IgD-negative memory B cell (primary cell): ENCODE results near the gene SIN3A. TPM values are rescaled to one million over a fixed set of nuclear protein-coding genes. Genes with fewer than 3 reads are reported as not detected.
"Not testable (repeated sequence)": the region's sequence is repeated elsewhere in the genome, so short reads cannot be mapped to it uniquely, and the experiment has no call there.

Source experiments
- H3K27ac Mint-ChIP-seq, 3 donors: one replicate each; pipeline ENCODE4 v1.8.0; 2020 to 2022; ENCODE audit warnings: mild to moderate bottlenecking in 3 of 3, mixed read lengths in 3 of 3, moderate library complexity in 1 of 3
- H3K27me3 Mint-ChIP-seq: one replicate; pipeline ENCODE4 v1.8.0; 2021; ENCODE audit warnings: mixed read lengths
- H3K36me3 Mint-ChIP-seq: one replicate; pipeline ENCODE4 v1.8.0; 2020; ENCODE audit warnings: mild to moderate bottlenecking, mixed read lengths
- H3K4me1 Mint-ChIP-seq, 3 donors: one replicate each; pipeline ENCODE4 v1.8.0; 2020 to 2022; ENCODE audit warnings: mixed read lengths in 3 of 3, mild to moderate bottlenecking in 1 of 3
- H3K4me3 Mint-ChIP-seq, 4 donors: one replicate each; pipeline ENCODE4 v1.8.0; 2020 to 2022; ENCODE audit warnings: mild to moderate bottlenecking in 4 of 4, mixed read lengths in 4 of 4, moderate library complexity in 3 of 4
- H3K9me3 Mint-ChIP-seq, 3 donors: one replicate each; pipeline ENCODE4 v1.8.0; 2020 to 2021; ENCODE audit warnings: mixed read lengths in 3 of 3, mild to moderate bottlenecking in 1 of 3
- polyA plus RNA-seq: library from polyadenylated mRNA; unstranded; fragments of 300-500 nt; fragmentation: Illumina TruSeq; gene quantifications from one replicate; pipeline ENCODE4 v1.2.3, GENCODE V29; 2021

SIN3A gene
- polyA plus RNA-seq, 1 donor from 2014 or later, result 15.9 TPM

- Mint-ChIP-seq H3K4me3 (peak overlapping the region in 3 of 4 donors; percentile 53 to 81 (median 65)), H3K27ac (peak overlapping the region; percentile 97 to 99 (median 97)), H3K4me1 (peaks cover 17 to 25% (median 22%) of the 10 kb centered on the region in 3 donors)
- H3K36me3 Mint-ChIP-seq, H3K27me3 Mint-ChIP-seq, H3K9me3 Mint-ChIP-seq: not testable (repeated sequence)
Measured at GRCh38 chr15:75349351-75349669, 102.2 kb downstream of the SIN3A start.

- peaks cover 17 to 25% (median 22%) of the 10 kb centered on the region in 3 donors for H3K4me1 Mint-ChIP-seq
- peaks cover 0 to 10% (median 0%) of the 10 kb centered on the region in 3 donors for H3K9me3 Mint-ChIP-seq
- peak overlapping the region; percentile 72 to 88 (median 82) for H3K4me3 Mint-ChIP-seq
- H3K36me3 Mint-ChIP-seq, result peaks cover 4% of the 10 kb centered on the region
- H3K27me3 Mint-ChIP-seq, result no peaks in the 10 kb centered on the region
- peak overlapping the region; percentile 97 to 99 (median 97) for H3K27ac Mint-ChIP-seq
Measured at GRCh38 chr15:75348562-75349350, 102.7 kb downstream of the SIN3A start.

GRCh38 chr15:75348034-75348561, 103.4 kb downstream of the SIN3A start:
- Mint-ChIP-seq H3K4me3 (peak overlapping the region; percentile 81 to 94 (median 88)), H3K9me3 (peaks cover 0 to 10% (median 0%) of the 10 kb centered on the region in 3 donors), H3K36me3 (peaks cover 4% of the 10 kb centered on the region), H3K27ac (peak overlapping the region; percentile 98 to 99 (median 98)), H3K4me1 (peaks cover 17 to 25% (median 22%) of the 10 kb centered on the region in 3 donors), H3K27me3 (no peaks in the 10 kb centered on the region)

- Mint-ChIP-seq H3K9me3 (peaks cover 0 to 10% (median 0%) of the 10 kb centered on the region in 3 donors), H3K27ac (peak overlapping the region; percentile 98 to 99 (median 98)), H3K36me3 (peaks cover 4% of the 10 kb centered on the region), H3K4me3 (peak overlapping the region; percentile 87 to 94 (median 90)), H3K27me3 (no peaks in the 10 kb centered on the region), H3K4me1 (peaks cover 17 to 25% (median 20%) of the 10 kb centered on the region in 3 donors)
Measured at GRCh38 chr15:75347222-75348033, 104.1 kb downstream of the SIN3A start.

GRCh38 chr15:75346796-75347221, 104.7 kb downstream of the SIN3A start, which contains the start of gene NEIL1:
TSS of gene NEIL1 (plus strand) at chr15:75347039. CDS start at chr15:75348906, 1,867 bp downstream.
- Mint-ChIP-seq H3K36me3 (peaks cover 4% of the 10 kb centered on the region), H3K9me3 (peaks cover 0 to 10% (median 0%) of the 10 kb centered on the region in 3 donors), H3K4me3 (peak within 1 kb of the TSS; percentile 87 to 94 (median 90)), H3K4me1 (peaks cover 17 to 25% (median 20%) of the 10 kb centered on the region in 3 donors), H3K27ac (peak within 1 kb of the TSS; percentile 98 to 99 (median 98)), H3K27me3 (no peaks in the 10 kb centered on the region)

GRCh38 chr15:75343953-75344352, 107.5 kb downstream of the SIN3A start:
- H3K9me3 Mint-ChIP-seq, H3K27me3 Mint-ChIP-seq, H3K36me3 Mint-ChIP-seq, H3K4me3 Mint-ChIP-seq: not testable (repeated sequence)
- Mint-ChIP-seq H3K4me1 (peaks cover 7 to 14% (median 7%) of the 10 kb centered on the region in 3 donors), H3K27ac (peak overlapping the region in 1 of 3 donors; percentile 18)

GRCh38 chr15:75342221-75342620, 109.3 kb downstream of the SIN3A start:
- Mint-ChIP-seq H3K4me1 (peaks cover 6 to 12% (median 7%) of the 10 kb centered on the region in 3 donors), H3K36me3 (peaks cover 3% of the 10 kb centered on the region), H3K27ac (no peak overlapping the region)

GRCh38 chr15:75339531-75340240, 111.8 kb downstream of the SIN3A start:
- Mint-ChIP-seq H3K4me1 (peaks cover 8 to 13% (median 11%) of the 10 kb centered on the region in 3 donors), H3K36me3 (peaks cover 3% of the 10 kb centered on the region), H3K9me3 (no peaks in the 10 kb centered on the region), H3K27me3 (no peaks in the 10 kb centered on the region), H3K4me3 (peak overlapping the region in 1 of 4 donors; percentile 23), H3K27ac (no peak overlapping the region)

More at GRCh38 chr15:75342221-75342620, 109.3 kb downstream of the SIN3A start:
- no peaks in the 10 kb centered on the region for H3K9me3 Mint-ChIP-seq
- H3K27me3 Mint-ChIP-seq, result no peaks in the 10 kb centered on the region
- no peak overlapping the region for H3K4me3 Mint-ChIP-seq

- Mint-ChIP-seq H3K27ac (peak overlapping the region in 2 of 3 donors; percentile 25 to 31), H3K9me3 (no peaks in the 10 kb centered on the region), H3K36me3 (peaks cover 3% of the 10 kb centered on the region), H3K27me3 (no peaks in the 10 kb centered on the region), H3K4me1 (peaks cover 8 to 13% (median 11%) of the 10 kb centered on the region in 3 donors), H3K4me3 (peak overlapping the region in 1 of 4 donors; percentile 48)
Measured at GRCh38 chr15:75338661-75339240, 112.7 kb downstream of the SIN3A start.

- Mint-ChIP-seq H3K36me3 (peaks cover 3% of the 10 kb centered on the region), H3K27me3 (no peaks in the 10 kb centered on the region), H3K27ac (peak within 1 kb of the TSS; percentile 61 to 96 (median 93)), H3K4me1 (peaks cover 8 to 13% (median 11%) of the 10 kb centered on the region in 3 donors), H3K9me3 (no peaks in the 10 kb centered on the region), H3K4me3 (peak within 1 kb of the TSS; percentile 93 to 96 (median 96))
Measured at GRCh38 chr15:75335705-75336355, 115.7 kb downstream of the SIN3A start, which contains the start of gene COMMD4. TSS of gene COMMD4 (plus strand) at chr15:75336063. CDS start at chr15:75336090, 27 bp downstream.

GRCh38 chr15:75335313-75335704, 116.2 kb downstream of the SIN3A start:
- no peaks in the 10 kb centered on the region for H3K9me3 Mint-ChIP-seq
- H3K4me1 Mint-ChIP-seq, result peaks cover 8 to 13% (median 11%) of the 10 kb centered on the region in 3 donors
- H3K27me3 Mint-ChIP-seq, result no peaks in the 10 kb centered on the region

GRCh38 chr15:75333654-75334419, 117.7 kb downstream of the SIN3A start:
- H3K27me3 Mint-ChIP-seq, H3K4me3 Mint-ChIP-seq, H3K9me3 Mint-ChIP-seq, H3K36me3 Mint-ChIP-seq, H3K27ac Mint-ChIP-seq: not testable (repeated sequence)
- H3K4me1 Mint-ChIP-seq, result peaks cover 8 to 13% (median 11%) of the 10 kb centered on the region in 3 donors

More at GRCh38 chr15:75335313-75335704, 116.2 kb downstream of the SIN3A start:
- Mint-ChIP-seq H3K36me3 (peaks cover 3% of the 10 kb centered on the region), H3K4me3 (peak overlapping the region; percentile 93 to 96 (median 96)), H3K27ac (peak overlapping the region in 2 of 3 donors; percentile 61 to 96)

- H3K9me3 Mint-ChIP-seq, H3K27ac Mint-ChIP-seq, H3K27me3 Mint-ChIP-seq, H3K36me3 Mint-ChIP-seq: not testable (repeated sequence)
- H3K4me3 Mint-ChIP-seq, result peak overlapping the region in 1 of 4 donors; percentile 34
- peaks cover 8 to 13% (median 13%) of the 10 kb centered on the region in 3 donors for H3K4me1 Mint-ChIP-seq
Measured at GRCh38 chr15:75332093-75332492, 119.4 kb downstream of the SIN3A start.
